GM12873 (cell line): Measurements from ENCODE around the gene MAPK8IP2.

Experiments used
- CTCF ChIP-seq: IDR thresholded peaks from 2 replicates; pipeline ENCODE4 v1.5.1; 2012; ENCODE audit warnings: low read depth, mild to moderate bottlenecking, moderate library complexity, low read length, control low read depth; ENCODE audit not compliant: insufficient read depth; ENCODE audit errors: missing control alignments

Gene MAPK8IP2

GRCh38 chr22:50569896-50570535 lies 30.6 kb upstream of the MAPK8IP2 start:
- no peak for TF ChIP-seq CTCF

GRCh38 chr22:50570861-50571260 lies 29.7 kb upstream of the MAPK8IP2 start:
- no peak for TF ChIP-seq CTCF

GRCh38 chr22:50571264-50572175 lies 29.1 kb upstream of the MAPK8IP2 start:
- TF ChIP-seq CTCF, result no peak

GRCh38 chr22:50572965-50573364 lies 27.6 kb upstream of the MAPK8IP2 start:
- TF ChIP-seq CTCF, result no peak

- TF ChIP-seq CTCF, result no peak
These were observed 26.9 kb upstream of the MAPK8IP2 start for GRCh38 chr22:50573491-50574382.

- TF ChIP-seq CTCF, result no peak
These were observed 26.2 kb upstream of the MAPK8IP2 start for GRCh38 chr22:50574383-50574755.
